DMS153 treated with DMSO at 0.1 percent for 48 hours (cell line): Measurements from ENCODE around the gene DYDC2.

Experiments used
- DNase-seq: peaks from one replicate; lab custom pipeline; 2025; ENCODE audit not compliant: unreplicated experiment; lab: John Stamatoyannopoulos, UW

Gene DYDC2

DNA sequence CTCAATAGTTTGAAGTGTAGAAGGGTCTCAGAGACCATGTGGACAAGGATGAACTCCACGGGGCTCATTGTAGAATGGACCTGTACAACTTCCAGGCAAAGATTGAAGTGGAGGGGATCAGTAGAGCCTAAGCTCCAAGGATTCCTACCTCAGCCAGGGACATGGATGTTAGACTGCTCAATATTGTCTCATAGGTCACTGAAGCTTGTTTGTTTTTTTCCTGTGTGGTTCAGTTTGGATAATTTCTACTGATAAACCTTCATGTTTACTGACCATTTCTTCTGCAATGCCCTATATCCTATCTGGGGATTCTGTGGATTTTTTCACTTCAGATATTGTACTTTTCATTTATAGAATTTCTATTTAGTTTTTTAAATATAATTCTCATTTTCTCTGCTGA lies 8.9 kb downstream of the DYDC2 start:
- no peak for DNase-seq

DNA sequence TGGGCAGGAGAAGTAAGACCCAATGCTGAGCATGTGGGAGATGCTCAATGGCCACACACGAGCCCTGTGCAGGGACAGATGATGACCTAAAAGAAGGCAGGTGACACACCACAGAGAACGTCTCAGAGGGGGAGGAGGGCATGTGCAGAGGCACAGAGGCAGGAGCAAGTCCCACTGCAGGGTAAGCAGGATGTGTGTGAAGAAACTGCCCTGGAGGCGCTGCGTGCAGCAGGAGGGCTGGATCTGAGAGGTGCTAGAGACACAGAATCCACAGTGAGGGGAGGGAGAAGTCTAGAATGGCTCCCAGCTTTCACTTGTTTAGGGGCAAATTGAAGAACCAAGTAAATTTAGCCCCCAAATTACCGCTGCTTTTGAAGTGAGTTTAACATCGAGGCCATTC lies 14.9 kb downstream of the DYDC2 start:
- DNase-seq: no peak

DNA sequence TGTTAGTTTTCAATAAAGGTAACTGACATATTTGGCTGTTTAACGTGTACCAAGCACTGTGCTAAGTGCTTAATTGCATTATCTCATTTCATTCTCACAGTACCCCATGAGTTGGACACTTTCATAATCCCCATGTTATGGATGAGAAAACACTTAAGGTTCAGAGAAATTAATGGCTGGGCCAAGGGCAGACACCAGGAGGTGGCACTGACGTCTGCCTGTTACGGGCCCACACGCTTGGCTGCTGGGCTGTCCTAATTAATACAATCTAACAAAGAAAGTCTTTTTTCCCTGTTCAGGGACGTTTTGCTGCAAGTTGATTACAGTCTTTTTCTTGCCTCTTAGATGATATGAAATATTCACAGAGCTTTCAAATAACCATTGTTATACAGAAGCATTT lies 16.1 kb downstream of the DYDC2 start:
- DNase-seq: no peak

DNA sequence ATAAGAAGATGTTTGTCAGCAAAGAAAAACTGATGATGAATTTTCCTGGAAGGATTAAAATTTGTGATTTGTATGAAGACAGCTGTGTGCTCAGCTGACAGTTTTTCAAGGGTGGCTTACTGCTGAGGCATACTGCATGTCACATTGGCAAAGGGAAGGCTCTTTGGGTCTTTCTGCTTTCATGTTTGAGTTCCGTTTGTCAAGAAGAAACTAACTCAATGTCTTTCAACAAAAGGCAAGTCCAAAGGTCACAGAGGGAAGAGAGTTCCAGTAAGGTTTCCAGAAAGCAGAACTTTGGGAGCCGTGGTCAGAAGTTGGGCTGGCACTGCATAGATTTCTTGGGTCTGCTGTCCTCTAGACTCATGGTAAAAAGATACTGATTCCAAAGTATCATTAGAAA lies 16.9 kb downstream of the DYDC2 start:
- no peak for DNase-seq

DNA sequence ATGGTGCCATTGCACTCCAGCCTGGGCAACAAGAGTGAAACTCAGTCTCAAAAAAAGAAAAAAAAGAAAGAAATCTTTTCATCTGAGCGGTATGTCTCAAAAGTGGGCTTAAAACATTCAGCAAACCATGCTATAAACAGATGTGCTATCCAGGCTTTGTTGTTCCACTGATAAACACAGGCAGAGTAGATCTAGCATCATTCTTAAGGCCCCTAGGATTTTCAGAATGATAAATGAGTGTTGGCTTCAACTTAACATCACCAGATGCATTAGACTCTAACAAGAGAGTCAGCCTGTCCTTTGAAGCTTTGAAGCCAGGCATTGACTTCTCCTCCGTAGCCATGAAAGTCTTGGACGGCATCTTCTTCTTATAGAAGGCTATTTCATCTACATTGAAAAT lies 23.1 kb downstream of the DYDC2 start:
- DNase-seq: no peak

DNA sequence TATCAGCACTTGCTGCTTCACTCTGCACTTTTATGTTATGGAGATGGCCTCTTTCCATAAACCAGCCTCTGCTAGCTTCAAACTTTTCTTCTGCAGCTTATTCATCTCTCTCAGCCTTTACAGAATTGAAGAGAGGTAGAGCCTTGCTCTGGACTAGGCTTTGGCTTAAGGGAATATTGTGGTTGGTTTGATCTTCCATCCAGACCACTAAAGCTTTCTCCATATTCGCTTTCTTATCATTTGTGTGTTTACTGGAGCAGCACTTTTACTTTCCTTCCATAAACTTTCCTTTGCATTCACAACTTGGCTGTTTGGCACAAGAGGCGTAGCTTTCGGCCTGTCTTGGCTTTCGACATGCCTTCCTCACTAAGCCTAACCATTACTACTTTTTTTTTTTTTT lies 23.6 kb downstream of the DYDC2 start:
- no peak for DNase-seq

DNA sequence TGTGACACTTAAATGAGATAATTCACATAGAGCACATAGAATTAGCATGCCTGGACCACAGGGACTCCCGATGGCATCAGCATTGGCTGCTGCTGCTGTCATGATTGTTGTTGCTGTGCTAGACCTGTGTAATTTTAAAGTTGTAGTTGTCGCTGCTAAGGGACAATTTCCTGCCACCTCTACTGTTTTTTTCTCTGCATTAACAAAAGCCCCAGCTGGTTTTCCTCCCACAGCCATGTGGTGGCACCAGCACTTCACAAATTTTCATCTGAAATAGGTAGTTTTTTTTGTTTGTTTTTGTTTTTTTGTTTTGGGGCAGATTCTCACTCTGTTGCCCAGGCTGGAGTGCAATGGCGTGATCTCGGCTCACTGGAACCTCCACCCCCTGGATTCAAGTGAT lies 26.4 kb downstream of the DYDC2 start:
- DNase-seq: peak; percentile 20

DNA sequence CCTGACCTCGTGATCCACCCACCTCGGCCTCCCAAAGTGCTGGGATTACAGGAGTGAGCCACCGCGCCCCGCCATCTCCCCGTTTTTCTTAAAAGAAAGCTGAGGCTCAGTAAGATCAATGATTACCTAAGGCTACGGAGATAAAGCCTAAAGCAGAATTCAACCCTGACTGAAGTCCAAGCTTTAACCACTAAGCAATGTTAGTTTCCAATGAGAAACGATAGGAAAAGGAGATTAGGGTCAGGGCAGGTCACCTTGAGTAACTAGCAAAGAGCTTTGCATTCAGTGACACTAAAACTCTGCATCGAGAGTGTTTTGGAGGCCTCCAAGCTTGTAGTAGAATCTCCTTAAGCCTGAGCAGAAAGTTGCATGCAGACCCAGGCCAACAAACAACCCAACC lies 34.2 kb downstream of the DYDC2 start:
- DNase-seq: no peak

DNA sequence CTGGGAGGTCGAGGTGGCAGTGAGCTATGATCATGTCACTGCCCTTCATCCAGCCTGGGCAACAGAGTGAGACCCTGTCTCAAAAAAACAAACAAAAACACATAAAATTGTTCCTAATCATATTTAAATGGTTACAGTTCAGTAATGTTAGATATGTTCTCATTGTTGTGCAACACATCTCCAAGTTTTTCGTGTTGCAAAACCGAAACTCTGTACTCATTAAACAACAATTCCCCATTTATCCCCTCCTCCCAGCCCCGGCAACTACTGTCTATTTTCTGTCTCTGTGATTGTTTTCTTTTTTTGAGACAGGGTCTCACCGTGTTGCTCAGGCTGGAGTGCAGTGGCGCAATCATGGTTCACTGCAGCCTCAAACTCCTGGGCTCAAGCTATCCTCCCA lies 35.7 kb downstream of the DYDC2 start:
- no peak for DNase-seq

DNA sequence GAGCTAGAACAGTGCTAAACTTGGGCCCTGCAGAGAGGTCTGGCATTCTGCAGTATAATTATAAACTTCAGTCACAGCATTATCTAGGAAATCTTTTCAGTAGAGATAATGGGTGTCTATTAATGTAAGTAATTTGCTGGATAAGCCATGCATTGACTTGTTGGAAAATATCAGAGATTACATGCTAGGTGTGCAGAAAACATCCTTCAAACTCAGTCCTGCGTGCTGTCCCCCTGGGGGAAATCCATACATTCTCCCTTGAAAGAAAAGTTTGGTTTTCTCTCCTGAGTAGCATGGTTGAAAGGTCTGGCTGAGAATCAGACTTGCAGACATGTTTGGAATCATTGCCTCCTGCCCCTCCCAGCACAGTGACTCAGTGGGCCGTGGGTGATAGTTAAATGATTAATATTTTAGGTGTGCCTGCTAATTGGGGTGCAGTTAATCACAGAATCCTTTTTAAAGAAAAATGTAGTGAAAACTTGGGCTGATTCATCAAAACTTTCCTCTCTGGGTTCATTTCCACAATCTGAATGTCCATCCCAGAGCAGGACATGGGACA lies 37.9 kb downstream of the DYDC2 start:
- no peak for DNase-seq

DNA sequence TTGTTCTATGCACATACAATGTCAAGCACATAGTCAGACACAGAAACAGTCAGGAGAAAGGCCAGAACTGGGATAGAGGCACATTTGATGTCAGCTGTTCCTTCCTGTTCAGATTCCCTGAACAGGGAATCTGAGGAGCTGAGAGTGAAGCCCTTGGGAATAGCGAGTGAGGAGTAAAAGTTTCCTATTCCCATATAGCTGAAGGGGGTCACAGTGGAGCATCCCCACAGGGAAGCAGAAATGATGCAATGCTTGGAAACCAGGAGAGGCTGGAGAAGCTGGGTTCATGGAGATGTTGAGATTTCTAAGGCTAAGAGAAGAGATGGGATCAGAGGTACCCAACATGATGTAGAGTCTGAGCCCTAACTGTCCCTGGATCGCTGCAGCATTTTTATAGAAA lies 40.4 kb downstream of the DYDC2 start:
- no peak for DNase-seq

DNA sequence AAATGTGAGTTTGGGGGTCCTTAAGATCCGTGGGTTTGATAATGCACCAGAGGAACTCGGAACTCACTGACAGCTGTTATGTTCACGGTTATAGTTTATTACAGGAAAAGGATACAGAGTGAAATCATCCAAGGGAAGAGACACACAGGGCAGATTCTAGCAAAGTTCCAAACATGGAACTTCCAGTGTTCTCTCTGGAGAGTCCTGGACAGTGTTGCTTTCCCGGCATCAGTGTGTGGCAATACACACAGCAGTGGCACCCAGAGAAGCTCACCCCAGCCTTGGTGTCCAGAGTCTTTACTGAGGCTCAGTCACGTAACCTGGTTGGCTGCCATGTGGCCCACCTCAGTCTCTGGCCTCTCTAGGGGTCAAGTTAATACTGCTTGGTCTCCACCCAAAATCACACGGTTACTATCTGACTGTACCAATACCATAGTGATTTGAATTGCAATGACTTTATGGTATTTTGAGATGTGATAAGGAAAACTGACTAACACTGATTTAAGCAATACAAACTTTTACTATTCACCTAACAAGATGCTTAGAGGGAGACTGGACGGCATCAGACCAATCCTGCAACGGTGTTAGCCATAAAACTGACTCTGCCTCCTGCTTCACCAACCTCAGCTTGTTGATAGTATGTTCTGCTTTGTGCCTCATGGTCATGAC lies 43.7 kb downstream of the DYDC2 start:
- DNase-seq: no peak

DNA sequence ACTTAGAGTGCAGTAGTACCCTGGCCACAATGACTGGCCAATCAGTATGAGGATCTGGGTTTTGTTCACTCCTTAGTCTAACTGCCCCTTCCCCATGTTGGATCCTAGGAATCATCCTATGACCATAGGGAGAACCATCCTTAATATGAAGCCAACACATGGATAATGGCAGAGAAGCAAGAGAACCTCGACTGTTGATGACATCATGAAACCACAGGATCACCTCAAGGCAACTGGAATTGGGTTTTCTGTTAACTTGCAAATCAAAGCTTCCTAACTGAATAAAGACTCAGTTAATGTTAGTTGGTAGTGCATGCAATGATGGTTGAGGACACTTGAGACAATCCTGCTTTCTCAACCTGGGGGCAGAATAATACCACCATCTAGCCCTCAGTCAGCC lies 48.5 kb downstream of the DYDC2 start:
- no peak for DNase-seq

DNA sequence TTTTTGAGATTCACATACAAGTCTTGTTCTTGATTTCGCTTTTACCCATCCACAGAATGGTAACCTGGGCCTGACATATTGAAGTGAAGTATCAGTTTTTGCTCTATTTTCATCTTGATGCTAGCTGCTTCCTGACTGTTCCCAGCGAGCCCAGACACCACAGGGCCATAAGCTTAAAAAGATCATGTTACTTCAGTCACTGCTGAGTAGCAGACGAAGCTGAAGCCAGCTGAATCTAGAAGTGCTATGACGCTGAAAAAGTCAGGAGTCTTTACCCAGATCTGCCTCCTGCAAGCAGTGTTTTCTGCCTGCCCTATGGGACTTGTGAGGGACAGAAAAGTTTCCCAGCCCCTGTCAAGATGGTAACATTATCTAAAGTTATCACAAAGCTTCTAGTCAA lies 49.0 kb downstream of the DYDC2 start:
- no peak for DNase-seq

DNA sequence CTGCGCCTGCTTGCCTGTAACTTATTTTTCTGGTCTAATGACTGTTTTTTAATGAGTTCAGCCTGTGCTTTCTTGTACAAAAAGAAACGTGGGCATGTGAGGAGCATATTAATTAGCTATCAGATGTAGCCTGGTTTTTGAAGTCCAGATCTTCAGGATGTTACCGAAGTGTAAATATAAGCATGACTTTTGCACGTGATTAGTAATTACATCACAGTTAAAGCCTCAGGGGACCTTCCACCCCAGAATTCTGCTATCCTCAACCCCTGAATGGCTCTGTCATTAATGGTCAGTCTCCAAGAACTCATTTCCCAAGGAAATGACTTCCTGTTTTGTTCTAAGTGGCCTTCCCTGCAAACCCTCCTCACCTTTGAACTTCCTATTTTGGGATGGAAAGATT lies 49.6 kb downstream of the DYDC2 start:
- no peak for DNase-seq

DNA sequence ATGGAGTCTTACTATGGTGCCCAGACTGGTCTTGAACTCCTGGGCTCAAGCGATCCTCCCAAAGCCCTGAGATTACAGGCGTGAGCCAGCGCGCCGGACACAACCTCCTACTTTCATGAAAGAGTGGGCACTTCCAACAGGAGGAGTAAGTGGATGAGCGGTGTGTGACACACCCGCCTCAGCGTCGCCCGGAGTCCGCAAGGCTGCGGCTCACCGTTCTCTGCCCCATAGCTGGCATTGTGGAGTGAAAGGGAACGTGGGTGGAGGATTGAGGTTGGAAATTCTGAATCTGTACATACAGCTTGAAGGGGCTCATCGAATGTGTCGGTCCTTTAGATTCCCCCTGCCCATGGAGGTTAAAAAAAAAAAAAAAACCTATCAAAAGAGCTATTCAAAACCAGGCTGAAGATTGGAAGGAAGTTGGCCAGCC lies 51.2 kb downstream of the DYDC2 start:
- DNase-seq: peak; percentile 28

DNA sequence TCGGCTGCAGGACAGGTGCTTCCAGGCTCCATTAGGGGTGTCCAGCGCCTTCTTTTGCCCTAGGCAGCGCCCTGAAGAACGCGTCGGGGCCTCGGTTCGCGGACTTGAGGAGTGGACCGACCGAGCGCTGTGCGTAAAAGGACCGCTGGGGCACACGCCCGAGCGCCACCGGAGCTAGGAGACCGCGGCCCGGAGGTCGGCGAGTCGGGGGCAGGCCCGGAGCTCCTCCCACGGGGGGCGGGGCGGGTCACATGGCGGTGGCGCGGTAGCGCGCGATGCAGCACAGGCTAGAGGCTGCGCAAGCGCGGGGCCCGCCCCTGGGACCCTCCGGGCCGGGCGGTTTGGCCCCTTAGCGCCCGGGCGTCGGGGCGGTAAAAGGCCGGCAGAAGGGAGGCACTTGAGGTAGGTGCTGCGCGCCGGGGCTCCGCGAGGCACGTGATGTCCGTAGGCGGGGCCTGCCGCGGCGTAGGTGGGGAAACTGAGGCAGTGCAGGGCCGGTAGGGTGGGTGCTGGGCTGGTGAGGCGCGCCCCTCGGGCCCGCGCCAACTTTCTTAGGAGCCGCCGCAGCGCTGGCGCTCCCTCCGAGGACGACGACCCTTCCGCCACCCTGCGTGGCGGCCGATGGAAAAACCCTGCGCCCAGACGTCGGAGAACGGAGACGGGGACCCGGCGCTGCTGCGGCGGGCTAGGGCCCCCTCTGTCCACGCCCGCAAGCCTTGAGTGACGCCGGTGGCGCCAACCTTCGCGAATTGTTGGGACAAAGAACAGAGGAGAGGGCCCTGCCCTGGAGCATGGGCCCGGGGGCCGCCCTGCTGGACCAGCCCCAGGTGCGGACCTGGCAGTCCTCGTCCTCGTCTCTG lies 51.9 kb downstream of the DYDC2 start, which contains the start of gene PRXL2A:
Gene PRXL2A, plus strand, starts transcription at position 310 of the 860 bp plus-strand sequence. CDS start 11,917 bp downstream, outside the sequence.
- peak; percentile 45 for DNase-seq

DNA sequence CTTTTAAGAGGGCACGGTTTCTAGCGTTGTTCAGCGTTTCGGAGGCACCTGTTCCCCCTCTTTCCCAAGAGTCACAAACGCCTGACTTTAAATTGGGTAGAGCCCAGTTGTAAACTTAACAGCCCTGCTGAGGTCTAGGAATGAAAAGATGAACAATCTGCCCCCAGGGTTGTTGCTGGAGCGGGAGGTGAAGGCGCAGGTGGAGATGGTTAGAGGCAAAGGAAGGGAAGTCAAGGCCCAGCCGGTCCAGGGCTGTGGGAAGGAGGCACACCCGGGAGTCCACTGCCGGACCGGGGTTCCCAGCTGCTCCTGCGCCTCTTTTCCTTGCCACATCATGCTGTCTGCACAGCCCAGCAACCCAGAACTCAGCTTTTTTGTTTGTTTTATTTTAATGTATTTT lies 52.5 kb downstream of the DYDC2 start:
- DNase-seq: no peak

DNA sequence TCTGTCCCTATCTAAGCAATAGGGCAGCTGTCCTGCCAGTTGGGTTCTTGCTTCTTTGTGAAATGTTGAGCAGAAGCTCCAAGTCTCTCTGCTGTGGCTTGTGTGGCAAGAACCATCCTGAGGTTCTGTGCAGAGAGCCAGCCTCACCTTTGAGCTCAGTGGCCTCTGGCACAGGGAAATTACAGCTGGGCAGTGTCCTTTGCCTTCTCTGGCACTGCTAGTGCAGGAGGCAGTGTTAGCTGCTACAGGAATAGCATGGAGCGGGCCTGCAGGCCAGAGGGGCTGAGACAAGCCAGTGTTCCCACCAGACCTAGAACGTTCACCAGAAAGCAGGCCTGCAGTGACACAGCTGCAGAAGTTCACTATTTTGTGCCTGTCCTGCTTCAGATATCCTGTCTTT lies 53.5 kb downstream of the DYDC2 start:
- no peak for DNase-seq

DNA sequence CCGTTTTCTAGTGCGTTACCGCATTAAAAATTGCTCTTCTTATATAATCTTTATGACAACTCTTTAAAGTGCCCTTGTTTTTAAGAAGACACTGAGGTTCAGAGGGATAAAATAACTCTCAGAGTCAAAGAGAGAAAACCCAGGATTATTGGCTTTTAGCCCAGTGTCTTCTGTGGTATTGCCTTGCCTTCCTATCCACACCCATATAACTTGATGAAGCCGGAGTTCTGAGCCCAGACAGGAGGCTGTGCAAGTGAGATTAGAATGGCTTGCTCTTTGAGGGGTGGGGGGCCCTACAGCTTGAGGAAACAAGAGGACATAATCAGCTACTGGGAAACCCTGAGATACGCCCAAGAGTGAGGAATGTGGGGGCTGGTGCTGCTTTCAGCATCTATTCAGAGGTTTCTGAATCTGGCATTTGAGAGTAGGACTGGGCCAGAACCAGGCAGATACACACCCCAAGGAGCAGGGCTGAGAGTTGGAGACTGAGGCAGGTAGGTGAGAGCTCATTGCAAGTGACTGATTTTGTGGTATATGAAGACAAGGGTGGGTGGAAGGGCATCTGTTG lies 54.1 kb downstream of the DYDC2 start:
- DNase-seq: no peak

DNA sequence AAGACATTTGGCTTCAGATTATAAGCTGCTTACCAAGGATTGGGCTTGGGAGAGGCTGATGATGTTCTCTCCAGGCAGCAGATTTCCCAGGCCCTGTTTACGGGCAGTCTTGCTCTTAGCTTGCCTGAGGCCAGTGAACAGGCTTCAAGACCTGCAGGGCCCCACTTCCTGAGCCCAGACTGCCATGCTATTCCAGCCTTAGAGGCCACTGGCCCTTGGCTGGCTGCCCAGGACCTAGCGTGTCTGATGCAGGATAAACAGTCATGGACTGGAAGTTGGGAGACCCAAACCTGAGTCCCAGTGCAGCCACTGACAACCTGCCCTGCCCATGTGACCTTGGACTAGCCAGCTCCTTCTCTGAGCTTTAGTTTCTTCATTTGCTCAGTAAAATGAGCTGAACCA lies 54.7 kb downstream of the DYDC2 start:
- no peak for DNase-seq

DNA sequence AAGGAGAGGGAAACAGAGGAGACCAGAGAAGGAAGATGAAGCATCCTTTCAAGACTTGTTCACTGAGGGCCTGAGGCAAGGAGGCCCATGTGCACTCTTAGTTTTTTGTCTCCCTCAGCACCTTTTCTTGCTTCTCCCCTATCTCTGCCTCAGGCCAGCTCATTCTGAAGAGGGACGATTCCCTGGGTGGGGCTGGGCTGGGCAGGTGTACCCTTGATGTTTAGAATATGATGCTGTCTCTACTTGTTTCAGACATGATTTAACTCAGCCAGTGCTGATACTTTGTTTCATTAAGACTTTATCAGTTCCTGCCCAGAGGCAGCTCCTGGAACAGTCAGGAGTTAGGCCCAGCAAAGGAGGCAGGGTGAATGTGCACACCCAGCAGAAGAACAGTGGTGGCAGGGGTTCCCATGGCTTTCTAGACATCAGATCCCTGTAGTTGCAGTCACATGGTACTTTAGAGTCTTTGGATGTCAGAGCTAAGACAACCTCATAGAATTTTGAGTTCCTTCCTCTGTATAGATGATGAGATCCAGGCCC lies 55.2 kb downstream of the DYDC2 start:
- no peak for DNase-seq
